Measurements from ENCODE around the gene SLC6A20.

The SLC6A20 gene

DNA sequence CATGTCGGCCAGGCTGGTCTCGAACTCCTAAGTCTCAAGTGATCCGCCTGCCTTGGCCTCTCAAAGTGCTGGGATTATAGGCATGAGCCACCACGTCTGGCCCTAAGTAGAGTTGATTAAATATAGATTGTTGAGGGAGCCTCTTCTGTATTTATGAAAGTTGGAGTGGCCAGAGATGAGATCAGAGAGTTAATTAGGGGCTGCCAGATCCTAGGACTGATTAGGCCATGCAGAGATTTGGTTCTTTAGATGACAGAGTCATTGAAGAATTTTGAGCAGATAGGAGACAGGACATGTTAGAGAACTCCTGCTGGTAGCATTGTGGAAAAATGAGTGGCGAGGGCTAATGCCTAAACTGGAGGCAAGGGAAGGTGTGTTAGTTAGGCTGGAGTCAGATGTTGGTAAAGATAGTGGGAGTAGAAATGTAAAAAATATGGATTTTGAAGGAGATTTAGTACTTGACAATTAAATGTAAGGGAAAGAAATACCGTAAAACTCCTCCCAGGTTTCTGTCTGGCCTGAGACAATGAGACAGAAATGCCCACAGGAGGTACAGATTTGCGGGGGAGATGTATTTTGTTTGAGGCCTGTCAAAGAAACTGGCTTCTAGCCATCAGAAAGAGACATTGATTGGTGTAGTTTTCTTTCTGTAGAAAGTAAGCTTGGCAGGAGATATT lies 83.8 kb downstream of the SLC6A20 start:
- DNase-seq, result no peak

DNA sequence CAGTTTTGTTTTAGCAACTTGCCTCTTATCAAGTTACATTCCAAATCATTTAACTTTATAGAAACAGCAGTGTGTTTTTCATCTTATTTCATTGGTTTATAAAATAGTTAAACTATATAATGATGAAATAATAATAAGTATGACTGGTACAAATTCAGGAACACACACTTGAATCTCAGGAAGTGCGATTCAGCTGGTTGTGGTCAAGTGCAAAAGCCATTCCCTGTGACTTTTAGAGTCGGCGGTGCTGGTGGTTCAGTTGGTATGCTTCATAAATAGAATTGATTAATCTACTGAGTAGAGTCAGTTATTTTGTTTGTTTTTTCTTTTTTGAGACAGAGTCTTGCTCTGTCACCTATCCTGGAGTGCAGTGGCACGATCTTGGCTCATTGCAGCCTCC lies 84.4 kb downstream of the SLC6A20 start:
- DNase-seq, result no peak

DNA sequence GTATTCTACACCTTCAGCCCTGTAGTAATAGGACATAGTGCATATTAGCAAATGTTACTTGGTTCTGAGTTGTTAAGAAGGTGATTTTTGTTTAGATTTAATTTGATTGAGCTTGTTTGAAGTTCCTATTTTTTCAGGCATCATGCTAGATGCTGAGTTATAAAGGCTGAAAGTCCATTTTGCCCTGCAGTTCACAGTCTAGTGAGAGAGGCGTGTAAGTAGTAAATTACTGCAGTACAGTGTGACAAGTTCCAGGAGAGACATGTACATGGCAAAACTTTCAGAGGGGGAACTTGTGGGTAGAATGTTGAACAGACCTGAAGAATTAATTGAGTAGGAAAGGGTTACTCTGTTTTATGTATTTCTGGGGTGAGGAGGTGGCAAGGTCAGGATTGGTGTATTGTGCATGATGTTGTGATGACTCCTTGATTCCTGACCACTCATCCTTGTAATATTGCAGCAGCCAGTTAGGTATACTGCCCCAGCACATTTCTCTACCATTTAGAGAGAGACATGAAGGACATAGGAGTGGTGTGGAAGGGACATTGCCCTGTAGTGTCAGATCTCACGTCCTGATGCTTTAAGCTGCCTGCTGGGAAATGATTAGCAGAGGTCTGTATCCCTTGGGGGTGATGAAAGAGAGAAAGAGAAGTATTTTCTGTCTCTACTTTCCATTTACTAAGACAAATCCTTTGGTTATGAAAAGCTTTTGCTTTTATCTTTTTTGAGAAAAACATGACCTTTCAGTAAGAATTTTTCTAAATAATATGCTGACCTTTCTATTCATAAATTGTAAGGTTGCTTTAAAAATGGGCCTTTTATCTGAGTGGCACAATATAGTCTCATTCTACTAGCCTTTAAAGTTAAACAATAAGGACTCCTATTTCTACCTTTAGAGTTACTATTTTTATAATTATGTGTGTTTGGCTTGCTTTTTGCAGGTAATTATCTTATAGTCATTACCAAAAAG lies 90.2 kb downstream of the SLC6A20 start:
- DNase-seq, result no peak

All from NCI-H1417 treated with DMSO at 0.1 percent for 48 hours (cell line).